Upper lobe of left lung (tissue), 4 donors: ENCODE measurements around the gene MOV10L1.

Experiments
- EP300 ChIP-seq, 4 donors: sonication (generic); formaldehyde crosslinking; IDR thresholded peaks; one replicate each; pipeline ENCODE4 v1.5.1; 2017; ENCODE audit warnings: antibody characterized with exemption in 4 of 4, control low read depth in 2 of 4
- TF ChIP-seq, protein P1 (sequence below), 6 experiments: fragments of 450-650 bp in 4 of 6; fragments of 200-600 bp in 2 of 6; sonication (generic) in 2 of 6; IDR thresholded peaks; one replicate each; pipeline ENCODE4 v1.5.1; 2016 to 2019; ENCODE audit warnings: antibody characterized with exemption in 6 of 6

DNA sequence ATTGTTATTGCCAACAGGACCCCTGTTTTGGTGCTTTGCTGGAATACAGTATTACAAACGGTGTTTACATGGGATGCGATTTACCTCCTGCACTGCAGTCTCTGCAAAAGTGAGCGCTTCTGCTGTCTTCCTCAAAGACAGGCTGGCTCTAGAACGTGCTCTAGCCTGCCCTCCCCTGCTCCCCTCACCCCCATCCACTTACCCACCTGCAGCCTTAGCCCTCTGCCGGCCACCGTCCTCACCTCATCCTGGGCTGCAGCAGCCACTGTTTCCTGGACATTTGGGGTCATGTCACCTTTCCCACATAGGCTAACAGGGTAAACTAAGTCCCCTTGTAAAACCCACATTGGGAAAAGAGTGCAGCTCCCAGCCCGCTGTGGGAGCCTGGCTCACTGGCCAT, 71.1 kb downstream of the MOV10L1 start:
- TF ChIP-seq, protein P1, sequence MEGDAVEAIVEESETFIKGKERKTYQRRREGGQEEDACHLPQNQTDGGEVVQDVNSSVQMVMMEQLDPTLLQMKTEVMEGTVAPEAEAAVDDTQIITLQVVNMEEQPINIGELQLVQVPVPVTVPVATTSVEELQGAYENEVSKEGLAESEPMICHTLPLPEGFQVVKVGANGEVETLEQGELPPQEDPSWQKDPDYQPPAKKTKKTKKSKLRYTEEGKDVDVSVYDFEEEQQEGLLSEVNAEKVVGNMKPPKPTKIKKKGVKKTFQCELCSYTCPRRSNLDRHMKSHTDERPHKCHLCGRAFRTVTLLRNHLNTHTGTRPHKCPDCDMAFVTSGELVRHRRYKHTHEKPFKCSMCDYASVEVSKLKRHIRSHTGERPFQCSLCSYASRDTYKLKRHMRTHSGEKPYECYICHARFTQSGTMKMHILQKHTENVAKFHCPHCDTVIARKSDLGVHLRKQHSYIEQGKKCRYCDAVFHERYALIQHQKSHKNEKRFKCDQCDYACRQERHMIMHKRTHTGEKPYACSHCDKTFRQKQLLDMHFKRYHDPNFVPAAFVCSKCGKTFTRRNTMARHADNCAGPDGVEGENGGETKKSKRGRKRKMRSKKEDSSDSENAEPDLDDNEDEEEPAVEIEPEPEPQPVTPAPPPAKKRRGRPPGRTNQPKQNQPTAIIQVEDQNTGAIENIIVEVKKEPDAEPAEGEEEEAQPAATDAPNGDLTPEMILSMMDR (IDR thresholded peaks at IDR 0.05) = no peak
- no peak for TF ChIP-seq EP300 (IDR thresholded peaks at IDR 0.05)
